Neural progenitor cell (in vitro differentiated cells): ENCODE results near the gene UGT1A4. TPM values are rescaled to one million over a fixed set of nuclear protein-coding genes. Genes with fewer than 3 reads are reported as not detected.

Experiments
- DNase-seq: peaks from one replicate; pipeline ENCODE4 v3.0.0-alpha.2; 2016; ENCODE audit warnings: low spot score
- H2AFZ ChIP-seq: fragments of 200-600 bp; sonication (generic); replicated peaks from 2 replicates; pipeline ENCODE4 v1.6.1; 2016; ENCODE audit warnings: antibody characterized with exemption
- H3F3A ChIP-seq: fragments of 200-600 bp; sonication (generic); 2 replicates; pipeline ENCODE4 v1.6.1; 2016; ENCODE audit warnings: antibody characterized with exemption, low read depth
- H3K27ac ChIP-seq: fragments of 200-600 bp; sonication (generic); 2 replicates; pipeline ENCODE4 v1.5.1; 2016; ENCODE audit warnings: mild to moderate bottlenecking
- H3K27me3 ChIP-seq: fragments of 200-600 bp; sonication (generic); 2 replicates; pipeline ENCODE4 v1.6.1; 2016; ENCODE audit warnings: mild to moderate bottlenecking, moderate library complexity
- H3K36me3 ChIP-seq: fragments of 200-600 bp; sonication (generic); 2 replicates; pipeline ENCODE4 v1.5.1; 2016
- H3K4me1 ChIP-seq: fragments of 200-600 bp; sonication (generic); 2 replicates; pipeline ENCODE4 v1.6.1; 2016; ENCODE audit warnings: mixed run types
- H3K4me2 ChIP-seq: fragments of 200-600 bp; sonication (generic); 2 replicates; pipeline ENCODE4 v1.6.1; 2016
- H3K4me3 ChIP-seq: fragments of 200-600 bp; sonication (generic); 2 replicates; pipeline ENCODE4 v1.5.1; 2016
- H3K79me2 ChIP-seq: fragments of 200-600 bp; sonication (generic); 2 replicates; pipeline ENCODE4 v1.6.1; 2016; ENCODE audit warnings: low read depth
- H3K9ac ChIP-seq: fragments of 200-600 bp; sonication (generic); 2 replicates; pipeline ENCODE4 v1.6.1; 2016
- H3K9me3 ChIP-seq: fragments of 200-600 bp; sonication (generic); 2 replicates; pipeline ENCODE4 v1.5.1; 2016; ENCODE audit warnings: low read depth
- H4K20me1 ChIP-seq: fragments of 200-600 bp; sonication (generic); 2 replicates; pipeline ENCODE4 v1.6.1; 2016; ENCODE audit warnings: low read depth
- H3K27ac Mint-ChIP-seq: 3 replicates; pipeline ENCODE4 v1.8.0; 2021; ENCODE audit warnings: mixed read lengths
- H3K27me3 Mint-ChIP-seq: 2 replicates; pipeline ENCODE4 v1.8.0; 2022; ENCODE audit warnings: low read depth, mild to moderate bottlenecking, inconsistent platforms, moderate library complexity, mixed read lengths; ENCODE audit not compliant: insufficient read depth
- H3K36me3 Mint-ChIP-seq: 3 replicates; pipeline ENCODE4 v1.8.0; 2021; ENCODE audit warnings: mixed read lengths
- H3K4me1 Mint-ChIP-seq: 3 replicates; pipeline ENCODE4 v1.8.0; 2021; ENCODE audit warnings: mixed read lengths
- H3K4me3 Mint-ChIP-seq: 3 replicates; pipeline ENCODE4 v1.8.0; 2021; ENCODE audit warnings: mild to moderate bottlenecking, moderate library complexity, mixed read lengths
- H3K9me3 Mint-ChIP-seq: 3 replicates; pipeline ENCODE4 v1.8.0; 2020; ENCODE audit warnings: mixed read lengths
- CTCF ChIP-seq: fragments of 200-600 bp; sonication (generic); IDR thresholded peaks from 2 replicates; pipeline ENCODE4 v1.5.1; 2017; ENCODE audit warnings: antibody characterized with exemption, mild to moderate bottlenecking
- EZH2 ChIP-seq: fragments of 200-600 bp; sonication (generic); IDR thresholded peaks from 2 replicates; pipeline ENCODE4 v1.6.1; 2017; ENCODE audit warnings: antibody characterized with exemption, mild to moderate bottlenecking, moderate library complexity
- EZH2phosphoT487 ChIP-seq: fragments of 200-600 bp; sonication (generic); IDR thresholded peaks from 2 replicates; pipeline ENCODE4 v1.6.1; 2017; ENCODE audit warnings: antibody characterized with exemption
- total RNA-seq: library from RNA; depleted of rRNA; stranded (reverse); fragments of >200 nt; gene quantifications from 2 replicates; pipeline ENCODE4 v1.2.3, GENCODE V29; 2015; ENCODE audit warnings: low replicate concordance

The UGT1A4 gene
- not detected in 2 replicates for total RNA-seq

GRCh38 chr2:233718552-233718951 lies at the start of gene UGT1A4:
Gene UGT1A4, plus strand, starts transcription at chr2:233718736. Its CDS starts 85 bp downstream, at chr2:233718821.
- Histone ChIP-seq H3K36me3 (no peaks in the 10 kb centered on the region), H3K4me1 (peaks cover 3% of the 10 kb centered on the region), H3K4me3 (no peak within 1 kb of the TSS), H4K20me1 (no peaks in the 10 kb centered on the region), H3K4me2 (no peak within 1 kb of the TSS), H3K9me3 (no peaks in the 10 kb centered on the region), H3K27me3 (no peaks in the 10 kb centered on the region), H3K79me2 (no peaks in the 10 kb centered on the region), H3F3A (no peaks in the 10 kb centered on the region), H3K27ac (no peak within 1 kb of the TSS), H2AFZ (no peak within 1 kb of the TSS), H3K9ac (no peak within 1 kb of the TSS)
- Mint-ChIP-seq H3K4me1 (peaks cover 5% of the 10 kb centered on the region), H3K27ac (peak within 1 kb of the TSS; percentile 36), H3K36me3 (no peaks in the 10 kb centered on the region), H3K4me3 (no peak within 1 kb of the TSS), H3K9me3 (peaks cover 13% of the 10 kb centered on the region), H3K27me3 (peaks cover 3% of the 10 kb centered on the region)
- DNase-seq, result no peak
- TF ChIP-seq CTCF, result no peak
- no peak for TF ChIP-seq EZH2
- no peak for TF ChIP-seq EZH2phosphoT487

GRCh38 chr2:233671290-233672161 lies 47.0 kb upstream of the UGT1A4 start, which contains the start of gene UGT1A9:
Gene UGT1A9, plus strand, starts transcription at chr2:233671898. Its CDS starts 37 bp downstream, at chr2:233671935.
- H3K27ac Mint-ChIP-seq, result no peak within 1 kb of the TSS
- no peaks in the 10 kb centered on the region for H3K9me3 Mint-ChIP-seq
- H3K4me3 ChIP-seq, result no peak within 1 kb of the TSS

GRCh38 chr2:233672886-233673285 lies 45.6 kb upstream of the UGT1A4 start:
- no peaks in the 10 kb centered on the region for H3K4me1 Mint-ChIP-seq
- no peaks in the 10 kb centered on the region for H3K27me3 ChIP-seq

More at GRCh38 chr2:233671290-233672161, 47.0 kb upstream of the UGT1A4 start, which contains the start of gene UGT1A9:
- Histone ChIP-seq H3K27ac (no peak within 1 kb of the TSS), H2AFZ (no peak within 1 kb of the TSS), H3F3A (no peaks in the 10 kb centered on the region), H3K79me2 (no peaks in the 10 kb centered on the region), H3K9me3 (no peaks in the 10 kb centered on the region), H3K4me1 (no peaks in the 10 kb centered on the region), H3K36me3 (no peaks in the 10 kb centered on the region), H4K20me1 (no peaks in the 10 kb centered on the region), H3K9ac (no peak within 1 kb of the TSS), H3K27me3 (no peaks in the 10 kb centered on the region), H3K4me2 (no peak within 1 kb of the TSS)
- no peak for TF ChIP-seq EZH2phosphoT487
- TF ChIP-seq CTCF, result no peak
- no peak for TF ChIP-seq EZH2
- Mint-ChIP-seq H3K27me3 (peaks cover 2% of the 10 kb centered on the region), H3K4me3 (no peak within 1 kb of the TSS), H3K4me1 (no peaks in the 10 kb centered on the region), H3K36me3 (no peaks in the 10 kb centered on the region)
- DNase-seq, result no peak

More at GRCh38 chr2:233672886-233673285, 45.6 kb upstream of the UGT1A4 start:
- Mint-ChIP-seq H3K36me3 (no peaks in the 10 kb centered on the region), H3K9me3 (no peaks in the 10 kb centered on the region), H3K27me3 (peaks cover 2% of the 10 kb centered on the region), H3K4me3 (no peak overlapping the region), H3K27ac (no peak overlapping the region)
- Histone ChIP-seq H2AFZ (no peak overlapping the region), H3K9me3 (no peaks in the 10 kb centered on the region), H3K27ac (no peak overlapping the region), H3K4me3 (no peak overlapping the region), H3K4me1 (no peaks in the 10 kb centered on the region), H3K79me2 (no peaks in the 10 kb centered on the region), H3K4me2 (no peak overlapping the region), H3F3A (no peaks in the 10 kb centered on the region), H3K9ac (no peak overlapping the region), H4K20me1 (no peaks in the 10 kb centered on the region), H3K36me3 (no peaks in the 10 kb centered on the region)
- DNase-seq, result no peak
- TF ChIP-seq CTCF (no peak), EZH2 (no peak), EZH2phosphoT487 (no peak)
